Lower lobe of right lung (tissue), 2 donors: ENCODE results near the gene GSE1. TPM values are rescaled to one million over a fixed set of nuclear protein-coding genes. Genes with fewer than 3 reads are reported as not detected.

Experiments
- ATAC-seq, 2 donors: fragments of 200-7000 bp; cut with Tn5 transposase; one replicate each; pipeline ENCODE4 v1.9.1; 2020 to 2022; ENCODE audit warnings: mild to moderate bottlenecking in 2 of 2, moderate library complexity in 2 of 2
- DNase-seq: peaks from one replicate; pipeline ENCODE4 v3.0.0-alpha.2; 2020
- H3K27ac ChIP-seq: fragments of 200-600 bp; one replicate; pipeline ENCODE4 v1.8.0; 2022
- H3K27me3 ChIP-seq: fragments of 200-600 bp; one replicate; pipeline ENCODE4 v1.8.0; 2022; ENCODE audit warnings: low read depth
- H3K36me3 ChIP-seq: fragments of 200-600 bp; one replicate; pipeline ENCODE4 v1.8.0; 2022; ENCODE audit warnings: mild to moderate bottlenecking
- H3K4me1 ChIP-seq: fragments of 200-600 bp; one replicate; pipeline ENCODE4 v1.8.0; 2022
- H3K4me3 ChIP-seq: fragments of 200-600 bp; one replicate; pipeline ENCODE4 v1.8.0; 2022; ENCODE audit warnings: mild to moderate bottlenecking
- H3K9me3 ChIP-seq: fragments of 200-600 bp; one replicate; pipeline ENCODE4 v1.8.0; 2022
- CTCF ChIP-seq: fragments of 200-600 bp; IDR thresholded peaks from one replicate; pipeline ENCODE4 v1.8.0; 2022; ENCODE audit warnings: antibody characterized with exemption, mild to moderate bottlenecking
- intact Hi-C: fragments of 100-400 bp; cut with DNase I; formaldehyde crosslinking; loops from one replicate; pipeline ENCODE4 v1.11.0; 2022
- total RNA-seq: library from RNA; stranded (reverse); fragmentation: NEBNext Ultra II Directional; extraction: Animal tissue kit (Norgen Biotek cat#: 25700); gene quantifications from one replicate; pipeline ENCODE4 v1.2.1, GENCODE V29; 2021
- donor health status: DM: no; HTN: yes; CAD: no; lungs with severe emphysema.

Gene GSE1
- total RNA-seq, 1 donor from 2014 or later = 85.2 TPM

DNA sequence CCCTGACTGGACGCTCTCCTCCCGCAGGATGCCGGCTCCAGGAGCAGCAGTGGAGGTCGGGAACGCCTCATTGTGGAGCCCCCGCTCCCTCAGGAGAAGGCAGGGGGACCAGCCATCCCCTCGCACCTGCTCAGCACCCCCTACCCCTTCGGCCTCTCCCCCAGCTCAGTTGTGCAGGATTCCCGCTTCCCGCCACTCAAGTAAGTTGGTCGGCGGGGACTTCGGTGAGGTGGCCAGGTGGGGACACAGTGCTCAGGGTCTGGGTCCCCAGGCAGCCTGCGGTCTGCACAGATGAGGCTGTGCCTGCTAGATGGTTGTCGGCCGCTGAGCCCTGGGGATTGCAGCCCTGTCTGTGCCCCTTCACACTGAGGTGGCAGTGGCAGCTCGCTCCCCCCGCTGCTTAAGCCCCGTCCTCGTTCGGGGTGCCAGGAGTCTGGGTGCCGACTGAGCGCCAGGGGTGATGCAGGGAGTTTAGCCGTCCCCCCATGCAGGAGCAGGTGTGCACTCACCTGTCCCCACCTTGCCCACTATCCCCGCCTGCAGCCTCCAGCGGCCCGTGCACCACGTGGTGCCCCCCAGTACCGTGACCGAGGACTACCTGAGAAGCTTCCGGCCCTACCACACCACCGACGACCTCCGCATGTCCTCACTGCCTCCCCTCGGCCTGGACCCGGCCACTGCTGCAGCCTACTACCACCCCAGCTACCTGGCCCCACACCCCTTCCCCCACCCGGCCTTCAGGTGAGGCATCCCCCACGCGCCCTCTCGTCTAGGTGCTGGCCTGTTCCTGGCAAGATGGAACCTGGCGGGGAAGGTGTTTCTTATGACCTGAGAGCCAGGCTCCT, 41.4 kb downstream of the GSE1 start:
- Histone ChIP-seq H3K9me3 (no peaks in the 10 kb centered on the region), H3K27me3 (no peaks in the 10 kb centered on the region), H3K4me3 (no peak overlapping the region), H3K4me1 (peaks cover 26% of the 10 kb centered on the region), H3K27ac (no peak overlapping the region), H3K36me3 (peaks cover 80% of the 10 kb centered on the region)
- DNase-seq = peak; percentile 48
- no peak for TF ChIP-seq CTCF
- ATAC-seq = no peak
- intact Hi-C loops = no loop called here

DNA sequence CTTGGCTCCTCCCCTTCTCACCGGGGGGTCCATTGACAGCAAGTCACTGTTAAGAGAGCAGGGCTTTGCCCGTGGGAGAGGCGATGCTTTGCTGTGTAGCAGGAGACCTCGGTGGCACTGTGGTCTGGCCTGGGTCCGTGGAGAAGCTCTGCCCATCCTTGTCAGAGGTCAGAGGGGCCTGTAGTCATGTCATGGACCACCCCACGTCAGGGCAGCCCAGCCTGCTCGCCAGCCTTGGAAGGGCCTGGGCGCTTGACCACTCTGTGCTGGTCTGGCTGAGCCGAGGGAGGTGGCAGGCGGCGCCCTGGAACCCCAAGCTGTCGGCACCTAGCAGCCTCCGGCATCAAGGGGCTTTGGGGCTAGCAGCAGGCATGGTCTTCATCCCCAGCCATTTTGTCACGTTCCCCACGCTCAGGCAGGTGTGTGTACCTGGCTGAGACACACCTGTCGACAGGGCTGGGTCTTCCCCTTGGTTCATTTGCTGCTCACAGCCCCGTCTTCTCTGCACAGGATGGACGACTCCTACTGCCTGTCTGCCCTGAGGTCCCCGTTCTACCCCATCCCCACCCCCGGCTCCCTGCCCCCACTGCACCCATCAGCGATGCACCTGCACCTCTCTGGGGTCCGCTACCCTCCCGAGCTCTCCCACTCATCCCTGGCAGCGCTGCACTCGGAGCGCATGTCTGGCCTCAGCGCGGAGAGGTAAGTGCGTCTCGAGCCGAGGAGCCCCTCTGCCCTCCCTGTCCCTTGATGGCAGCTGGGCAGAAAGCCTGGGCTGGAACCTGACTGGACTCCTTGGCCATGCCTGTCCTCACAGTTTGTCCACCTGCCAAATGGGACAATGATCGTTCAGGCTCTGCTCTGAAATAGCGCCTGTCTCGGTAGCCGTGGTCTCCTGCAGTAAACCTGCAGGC, 42.4 kb downstream of the GSE1 start:
- intact Hi-C loops = no loop called here
- no peak for ATAC-seq
- H3K9me3 ChIP-seq = no peaks in the 10 kb centered on the region
- no peak overlapping the region for H3K4me3 ChIP-seq
- no peak overlapping the region for H3K27ac ChIP-seq
- peaks cover 31% of the 10 kb centered on the region for H3K4me1 ChIP-seq
- no peak for TF ChIP-seq CTCF
- peak; percentile 40 for DNase-seq
- H3K36me3 ChIP-seq = peaks cover 80% of the 10 kb centered on the region
- H3K27me3 ChIP-seq = no peaks in the 10 kb centered on the region

GRCh38 chr16:85656351-85657266, 43.5 kb downstream of the GSE1 start:
- ATAC-seq (no peak), DNase-seq (peak; percentile 36)
- H3K27me3 ChIP-seq = no peaks in the 10 kb centered on the region
- intact Hi-C loops = no loop called here
- H3K4me3 ChIP-seq = no peak overlapping the region
- H3K27ac ChIP-seq = no peak overlapping the region
- peaks cover 24% of the 10 kb centered on the region for H3K4me1 ChIP-seq
- H3K9me3 ChIP-seq = no peaks in the 10 kb centered on the region
- H3K36me3 ChIP-seq = peaks cover 84% of the 10 kb centered on the region
- TF ChIP-seq CTCF = no peak

- no peak for TF ChIP-seq CTCF
- Histone ChIP-seq H3K36me3 (peaks cover 88% of the 10 kb centered on the region), H3K4me1 (peaks cover 18% of the 10 kb centered on the region), H3K4me3 (no peak overlapping the region), H3K27ac (no peak overlapping the region), H3K9me3 (no peaks in the 10 kb centered on the region), H3K27me3 (no peaks in the 10 kb centered on the region)
- DNase-seq = peak; percentile 35
- no peak for ATAC-seq
- intact Hi-C loops = no loop called here
Observed at GRCh38 chr16:85657267-85657650, 44.1 kb downstream of the GSE1 start.

DNA sequence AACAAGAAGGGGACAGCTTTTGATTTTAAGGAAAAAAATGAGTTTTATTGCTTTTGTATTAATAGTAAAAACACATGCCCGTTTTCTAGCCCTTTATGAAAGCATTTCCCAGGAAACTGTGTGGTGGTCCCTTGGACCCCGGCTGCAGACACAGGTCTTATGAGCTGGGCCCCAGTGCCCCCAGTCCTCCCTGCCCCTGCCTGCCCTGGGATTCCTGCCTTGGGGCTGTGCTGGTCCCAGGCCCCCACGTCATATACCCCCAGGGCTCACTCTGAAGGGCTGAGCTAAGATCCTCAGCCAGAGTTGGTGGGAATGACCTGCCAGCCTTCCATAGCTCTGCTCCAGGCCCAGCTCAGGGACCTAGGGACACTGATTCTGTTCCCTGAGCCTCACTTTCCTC, 44.9 kb downstream of the GSE1 start:
- intact Hi-C loops = no loop called here
- Histone ChIP-seq H3K36me3 (peaks cover 95% of the 10 kb centered on the region), H3K4me3 (no peak overlapping the region), H3K27me3 (no peaks in the 10 kb centered on the region), H3K27ac (no peak overlapping the region), H3K9me3 (no peaks in the 10 kb centered on the region), H3K4me1 (peaks cover 11% of the 10 kb centered on the region)
- TF ChIP-seq CTCF = no peak
- ATAC-seq = no peak
- peak; percentile 20 for DNase-seq
